GM19099 (cell line): ENCODE results near the gene GALNT11.

Source experiments
- POLR2A ChIP-seq: IDR thresholded peaks from 3 replicates; pipeline ENCODE4 v1.6.1; 2011; ENCODE audit warnings: low read depth; ENCODE audit not compliant: insufficient read length; ENCODE audit errors: extremely low read depth

Gene GALNT11

GRCh38 chr7:152076324-152076821, 50.9 kb downstream of the GALNT11 start:
- TF ChIP-seq POLR2A: no peak

DNA sequence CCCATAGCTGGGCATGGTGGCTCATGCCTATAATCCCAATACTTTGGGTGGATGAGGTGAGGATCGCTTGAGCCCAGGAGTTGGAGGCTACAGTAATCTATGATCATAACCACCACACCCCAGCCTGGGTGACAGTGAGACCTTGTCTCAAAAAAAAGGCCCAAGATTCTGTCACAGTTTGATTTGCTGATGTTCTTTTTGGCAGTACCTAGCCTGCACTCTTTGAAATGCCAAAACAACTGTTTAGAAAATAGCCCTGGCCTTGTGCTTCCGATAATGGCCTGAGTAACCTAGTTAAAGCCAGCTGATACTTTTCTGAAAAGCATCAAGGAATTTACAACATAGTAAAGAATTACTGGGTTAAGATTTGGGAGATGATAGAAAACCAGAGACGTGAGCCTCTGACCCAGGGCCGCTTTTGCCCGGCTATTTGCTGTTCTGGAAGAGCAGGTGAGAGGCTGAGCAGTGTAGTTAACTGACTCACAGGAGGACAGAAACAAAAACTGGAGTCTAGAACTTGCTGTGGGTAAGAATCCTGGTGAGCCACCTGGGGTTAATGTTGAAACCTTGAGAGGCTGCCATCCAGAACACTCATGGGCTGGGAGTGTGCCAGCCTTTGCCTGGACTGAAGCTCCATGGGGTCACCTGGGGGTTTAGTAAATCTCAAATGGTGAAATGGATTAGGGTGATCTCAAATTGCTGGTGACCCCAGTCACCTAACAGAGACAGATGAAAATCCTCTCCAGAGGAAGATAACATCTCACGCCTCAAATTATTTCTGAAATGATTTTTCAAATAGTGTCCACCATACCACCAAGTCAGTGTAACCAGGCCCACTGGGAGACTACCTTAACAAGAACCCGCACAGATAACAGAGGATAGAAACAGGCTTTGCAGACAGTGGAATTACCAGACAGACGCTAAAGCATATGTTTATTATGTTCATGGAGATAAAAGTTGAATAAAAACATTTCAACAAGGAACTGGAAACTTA, 51.8 kb downstream of the GALNT11 start:
- no peak for TF ChIP-seq POLR2A

- TF ChIP-seq POLR2A: no peak
Measured at GRCh38 chr7:152078025-152078424, 52.6 kb downstream of the GALNT11 start.

DNA sequence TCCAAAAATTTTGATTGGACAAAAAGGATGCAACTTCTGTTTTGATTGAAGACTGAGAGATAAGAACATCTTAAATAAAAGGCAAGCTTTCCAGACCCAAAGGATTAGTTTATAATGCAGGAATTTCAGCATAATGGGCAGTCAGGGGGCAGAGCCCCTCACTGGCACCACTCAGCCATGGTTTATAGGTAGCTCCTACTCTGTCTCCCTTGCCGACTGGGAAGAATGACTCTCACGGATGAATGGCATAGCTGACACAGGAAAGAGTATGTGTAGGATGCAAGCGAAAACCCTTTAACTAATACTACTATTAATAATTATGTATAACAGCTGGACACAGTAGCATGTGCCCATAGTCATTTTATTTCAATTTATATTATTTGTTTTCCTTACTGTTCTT, 53.3 kb downstream of the GALNT11 start:
- TF ChIP-seq POLR2A: no peak

DNA sequence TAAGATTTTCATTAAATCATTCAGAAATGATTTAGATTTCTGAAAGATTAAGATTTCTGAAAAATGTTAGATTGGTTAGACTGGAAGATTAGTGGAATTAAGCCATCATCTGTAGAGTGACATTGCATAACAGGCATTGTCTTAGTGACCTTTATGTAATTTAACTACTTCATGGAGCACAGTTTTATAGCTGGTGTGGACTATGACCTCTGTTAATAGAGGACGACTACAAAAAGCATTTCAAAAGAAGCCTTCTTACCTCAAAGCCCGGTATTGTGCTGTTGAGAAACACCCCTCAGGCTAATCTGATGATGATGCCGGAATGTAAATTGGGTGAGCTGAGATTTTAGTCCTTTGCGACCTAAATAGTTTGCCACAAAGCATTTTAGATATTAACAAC, 55.6 kb downstream of the GALNT11 start:
- no peak for TF ChIP-seq POLR2A

GRCh38 chr7:152085131-152085530, 59.7 kb downstream of the GALNT11 start:
- no peak for TF ChIP-seq POLR2A

DNA sequence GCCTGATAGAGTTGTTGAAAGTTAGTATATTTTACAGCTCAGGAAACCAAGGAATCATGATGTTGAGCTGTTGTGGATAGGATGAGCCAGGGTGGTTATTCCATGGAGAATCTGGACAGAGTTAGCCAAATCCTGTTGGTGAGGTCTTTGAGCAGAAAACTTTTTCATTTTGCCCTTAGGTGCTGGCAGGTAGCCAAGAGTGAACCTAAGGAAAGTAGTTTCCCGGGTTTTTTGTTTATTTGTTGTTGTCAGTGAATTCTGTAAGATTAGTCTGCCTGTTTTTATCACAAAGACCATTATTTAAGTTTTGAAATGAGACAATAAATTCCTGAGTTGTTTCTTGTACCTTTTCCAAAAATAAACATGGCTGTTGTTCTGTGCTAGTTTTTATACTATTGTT, 61.0 kb downstream of the GALNT11 start:
- TF ChIP-seq POLR2A: no peak

GRCh38 chr7:152089183-152089582, 63.7 kb downstream of the GALNT11 start:
- no peak for TF ChIP-seq POLR2A

DNA sequence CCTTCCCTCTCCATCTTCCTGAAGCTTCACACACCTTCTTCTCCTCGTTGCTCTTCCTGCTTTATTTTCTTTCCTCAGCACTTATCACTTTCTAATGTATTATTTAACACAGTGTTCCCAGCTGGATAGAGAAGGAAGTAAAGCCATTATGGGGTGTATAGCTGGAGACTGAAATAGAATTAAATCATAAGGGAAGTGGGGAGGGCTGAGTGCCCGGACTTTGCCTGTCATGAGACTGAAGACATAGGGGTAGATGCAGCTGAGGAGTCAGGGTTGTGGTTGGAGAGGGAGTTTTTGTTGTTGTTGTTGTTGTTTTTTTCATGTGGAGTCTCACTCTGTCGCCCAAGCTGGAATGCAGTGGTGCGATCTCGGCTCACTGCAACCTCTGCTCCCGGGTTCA, 65.3 kb downstream of the GALNT11 start:
- TF ChIP-seq POLR2A: no peak

- no peak for TF ChIP-seq POLR2A
Measured at GRCh38 chr7:152093717-152094116, 68.2 kb downstream of the GALNT11 start.

- TF ChIP-seq POLR2A: no peak
Measured at GRCh38 chr7:152095771-152096170, 70.3 kb downstream of the GALNT11 start.

- TF ChIP-seq POLR2A: no peak
Measured at GRCh38 chr7:152097330-152097729, 71.9 kb downstream of the GALNT11 start.

- no peak for TF ChIP-seq POLR2A
Measured at GRCh38 chr7:152103066-152103465, 77.6 kb downstream of the GALNT11 start.

DNA sequence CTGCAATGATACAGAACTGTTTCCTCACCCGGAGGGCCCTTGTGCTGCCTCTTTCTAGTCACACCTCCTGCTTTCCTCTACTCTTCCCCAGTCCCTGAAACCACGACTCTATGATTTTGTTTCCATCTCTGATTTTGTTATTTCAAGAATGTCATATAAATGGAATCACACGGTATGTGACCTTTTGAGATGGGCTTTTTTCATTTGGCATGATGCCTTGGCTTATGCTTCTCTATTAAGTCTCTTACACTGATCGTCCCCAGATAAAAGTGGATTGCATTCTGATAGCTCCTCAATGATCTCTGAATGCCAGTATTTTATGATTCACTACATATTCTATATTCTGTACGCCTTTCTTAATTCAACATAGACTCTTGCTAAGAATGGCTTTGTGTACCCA, 78.2 kb downstream of the GALNT11 start:
- TF ChIP-seq POLR2A: no peak

DNA sequence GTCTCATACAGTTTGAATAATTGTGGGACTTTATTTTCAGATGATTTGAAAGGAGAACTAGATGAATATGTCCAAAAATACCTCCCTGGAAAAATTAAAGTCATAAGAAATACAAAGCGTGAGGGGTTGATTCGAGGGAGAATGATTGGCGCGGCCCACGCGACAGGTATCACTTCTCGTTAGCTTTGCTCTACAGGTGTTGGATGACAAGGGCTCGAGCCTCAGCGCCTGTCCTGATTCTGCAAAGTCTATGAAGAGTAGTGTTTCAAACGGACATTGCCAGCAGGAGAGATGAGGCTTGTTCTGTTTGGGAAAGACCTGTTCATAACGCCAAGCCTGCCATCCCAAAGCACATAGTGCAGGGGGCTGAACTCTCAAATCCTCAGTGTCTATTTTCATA, 79.7 kb downstream of the GALNT11 start:
- no peak for TF ChIP-seq POLR2A

GRCh38 chr7:152106990-152107389, 81.5 kb downstream of the GALNT11 start:
- TF ChIP-seq POLR2A: no peak
